ENCODE measurements around the gene GIGYF2.
"Not testable (repeated sequence)": the region's sequence is repeated elsewhere in the genome, so short reads cannot be mapped to it uniquely, and the experiment has no call there.

Gene GIGYF2

GRCh38 chr2:232697059-232697806, at the start of gene GIGYF2:
TSS of gene GIGYF2 (plus strand) at chr2:232697331. CDS start at chr2:232735198, 37,867 bp downstream.
- DNase-seq, result peak; percentile 92

DNA sequence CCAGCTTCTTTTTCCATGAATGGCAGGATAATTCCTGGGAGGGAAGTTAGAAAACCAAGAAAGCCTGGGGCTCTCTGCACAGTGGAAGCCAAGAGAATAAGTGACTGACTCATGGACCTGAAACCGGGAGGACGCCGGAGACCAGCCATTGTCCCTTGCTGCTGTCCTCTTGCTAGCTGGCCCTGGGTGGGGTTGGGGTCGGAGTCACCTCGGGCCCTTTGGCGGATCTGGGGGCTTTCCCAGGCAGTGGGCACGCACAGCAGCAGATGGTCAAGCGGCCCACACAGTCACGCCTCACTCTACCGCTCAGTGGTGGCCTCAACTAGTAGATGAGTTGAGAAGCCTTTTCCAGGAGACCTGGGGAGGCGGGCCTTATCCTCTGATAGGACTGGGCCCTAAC, 48.1 kb upstream of the GIGYF2 start:
- DNase-seq, result no peak

GRCh38 chr2:232652505-232652851, 44.7 kb upstream of the GIGYF2 start:
- no peak for DNase-seq

- no peak for DNase-seq
These were observed 43.7 kb upstream of the GIGYF2 start for GRCh38 chr2:232653441-232653840.

DNA sequence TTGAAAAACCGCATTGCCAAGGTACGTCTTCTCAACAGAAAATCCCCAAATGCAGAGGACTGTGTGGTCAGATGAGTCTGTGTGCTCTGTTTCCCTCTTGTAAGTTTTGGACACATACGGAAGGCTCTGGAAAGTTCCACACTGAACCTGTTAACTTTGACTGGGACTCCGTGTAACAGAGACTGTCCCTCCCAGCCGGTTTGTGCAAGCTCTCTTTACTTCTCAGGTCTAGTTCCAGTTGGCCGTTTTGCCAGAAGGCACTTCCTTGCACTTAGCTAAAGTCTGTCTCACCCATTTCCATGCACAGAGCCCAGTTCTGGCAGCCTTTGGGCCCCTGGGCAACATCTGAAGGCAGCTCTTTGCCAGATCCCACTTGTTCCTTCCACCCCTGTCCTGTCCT, 41.7 kb upstream of the GIGYF2 start:
- DNase-seq, result no peak

- no peak for DNase-seq
These were observed 38.8 kb upstream of the GIGYF2 start for GRCh38 chr2:232658217-232658785.

DNA sequence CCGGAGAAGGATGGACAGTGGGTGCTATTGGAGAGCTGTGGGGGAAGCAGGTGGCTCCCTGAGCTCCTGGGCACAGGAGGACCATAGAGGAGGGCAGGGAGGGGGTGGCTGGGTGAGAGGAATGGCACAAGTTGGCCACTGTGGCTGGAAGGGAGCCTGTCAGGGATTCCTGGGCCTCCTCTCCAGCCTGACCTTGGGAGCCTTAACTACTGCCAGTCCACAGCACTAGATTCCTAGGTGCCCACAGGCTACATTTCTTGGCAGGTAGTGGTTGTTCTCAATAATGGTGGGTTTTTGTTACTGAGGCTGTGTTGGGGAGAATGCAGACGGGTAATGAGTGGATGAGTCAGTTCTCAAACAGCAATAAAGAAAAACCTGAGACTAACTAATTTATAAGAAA, 37.8 kb upstream of the GIGYF2 start:
- DNase-seq, result no peak

DNA sequence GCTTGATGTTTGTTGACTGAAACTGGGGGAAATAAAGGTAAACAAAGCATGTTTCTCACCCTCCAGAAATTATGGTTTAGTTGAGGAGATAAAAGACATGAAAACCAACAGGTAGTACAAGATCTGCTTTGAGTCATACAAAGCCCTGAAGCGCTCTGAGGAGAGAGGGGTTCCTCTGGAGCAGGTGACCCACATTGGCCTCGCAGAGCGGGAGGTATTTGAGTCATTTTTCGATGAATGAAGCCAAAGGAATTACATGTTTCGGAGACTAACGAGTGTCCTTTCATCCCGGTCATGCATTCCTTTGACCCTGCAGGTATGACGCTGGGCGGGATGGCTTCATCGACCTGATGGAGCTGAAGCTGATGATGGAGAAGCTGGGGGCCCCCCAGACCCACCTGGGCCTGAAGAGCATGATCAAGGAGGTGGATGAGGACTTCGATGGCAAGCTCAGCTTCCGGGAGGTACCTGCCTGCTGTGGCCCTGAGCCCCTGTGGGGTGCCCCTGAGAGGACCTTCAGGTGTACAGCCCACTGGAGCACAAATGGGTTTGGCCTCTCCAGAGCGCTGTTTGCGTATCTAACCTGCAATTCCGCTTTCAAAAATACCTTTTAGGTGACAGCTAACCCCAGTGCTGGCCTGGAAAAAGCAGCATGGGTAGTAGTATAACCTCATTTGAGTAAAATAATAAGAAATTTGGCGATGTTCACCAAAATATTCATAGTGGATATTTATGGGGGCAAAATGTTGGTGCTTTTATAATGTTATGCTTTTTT, 34.5 kb upstream of the GIGYF2 start:
- DNase-seq, result no peak

GRCh38 chr2:232666051-232666805, 30.9 kb upstream of the GIGYF2 start:
- DNase-seq, result no peak

DNA sequence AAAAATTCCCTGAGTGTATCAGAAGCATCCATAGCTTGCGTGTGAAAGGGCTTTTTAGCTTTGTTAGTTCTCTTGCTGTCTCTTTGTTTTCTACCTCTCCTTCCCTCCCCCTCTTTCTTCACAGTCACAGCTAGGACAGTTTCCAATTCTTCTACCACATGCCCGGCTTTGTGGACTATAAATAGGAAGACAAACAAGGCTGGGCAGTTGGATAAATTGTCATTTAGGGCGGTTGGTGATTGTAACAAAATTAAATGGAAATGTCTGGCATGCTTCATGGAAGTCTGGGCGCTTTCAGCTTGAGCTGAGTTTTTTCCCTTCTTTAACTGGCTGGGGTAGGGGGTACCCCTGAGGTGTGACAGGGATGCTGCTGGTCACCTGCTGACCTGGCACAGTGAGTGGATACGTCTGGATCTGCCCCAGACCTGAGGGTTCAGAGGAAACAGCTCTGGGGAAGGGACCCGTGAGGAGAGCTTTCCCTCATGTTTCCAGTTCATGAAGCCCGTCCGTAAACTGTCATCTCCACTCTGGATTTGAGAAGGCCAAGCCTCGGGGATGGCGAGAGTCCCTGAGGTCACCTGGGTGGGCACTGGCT, 29.0 kb upstream of the GIGYF2 start:
- no peak for DNase-seq

DNA sequence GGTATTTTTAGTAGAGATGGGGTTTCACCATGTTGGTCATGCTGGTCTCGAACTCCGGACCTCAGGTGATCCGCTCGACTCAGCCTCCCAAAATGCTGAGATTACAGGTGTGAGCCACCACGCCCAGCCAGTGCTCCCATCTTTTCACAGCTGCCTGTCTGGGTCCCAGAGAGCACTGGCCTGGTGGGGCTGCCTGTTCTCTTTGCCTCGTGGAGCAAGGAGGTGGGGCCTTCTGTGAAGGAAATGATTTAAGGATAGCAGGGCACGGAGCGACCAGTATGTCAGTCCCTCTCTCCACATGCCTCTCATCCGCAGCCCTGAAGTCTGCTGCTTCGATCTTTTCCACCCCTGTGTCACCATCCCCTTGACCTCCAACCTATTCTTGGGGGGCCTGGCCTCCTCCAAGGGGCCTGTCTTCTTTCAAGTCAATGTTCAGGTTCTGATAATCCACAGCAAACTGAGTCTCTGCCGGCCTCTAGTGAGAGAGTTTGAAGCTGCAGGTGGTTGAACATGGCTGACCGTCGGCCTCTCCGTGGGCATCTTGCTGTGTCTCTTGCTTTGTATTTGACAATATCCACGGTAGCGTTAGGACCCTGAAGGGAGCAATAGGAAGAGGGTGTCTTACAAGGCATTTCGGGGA, 28.2 kb upstream of the GIGYF2 start:
- DNase-seq, result no peak

GRCh38 chr2:232672588-232672987, 24.5 kb upstream of the GIGYF2 start:
- no peak for DNase-seq

DNA sequence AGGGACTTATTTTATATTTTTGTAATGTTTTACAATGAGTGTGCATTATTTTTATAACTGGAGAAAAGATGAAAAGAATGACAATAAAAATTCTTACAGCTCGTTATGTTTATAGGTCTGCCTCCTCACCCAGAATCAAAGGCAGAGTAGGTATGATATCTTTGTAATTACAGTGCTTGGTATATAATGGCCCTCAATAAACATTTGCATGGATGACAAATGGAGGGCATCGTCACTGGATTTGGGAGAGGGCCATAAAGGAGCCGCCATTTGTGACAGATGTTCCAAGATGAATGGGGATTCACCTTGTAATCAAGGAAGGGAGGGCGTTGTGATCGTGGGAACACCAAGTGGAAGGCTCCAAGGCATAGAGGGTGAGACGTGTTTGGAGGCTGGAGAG, 22.6 kb upstream of the GIGYF2 start:
- DNase-seq, result no peak

GRCh38 chr2:232675381-232675780, 21.8 kb upstream of the GIGYF2 start:
- DNase-seq, result no peak

GRCh38 chr2:232680006-232680405, 17.1 kb upstream of the GIGYF2 start:
- DNase-seq, result no peak

GRCh38 chr2:232681527-232681926, 15.6 kb upstream of the GIGYF2 start:
- no peak for DNase-seq

GRCh38 chr2:232683368-232683767, 13.8 kb upstream of the GIGYF2 start:
- no peak for DNase-seq

DNA sequence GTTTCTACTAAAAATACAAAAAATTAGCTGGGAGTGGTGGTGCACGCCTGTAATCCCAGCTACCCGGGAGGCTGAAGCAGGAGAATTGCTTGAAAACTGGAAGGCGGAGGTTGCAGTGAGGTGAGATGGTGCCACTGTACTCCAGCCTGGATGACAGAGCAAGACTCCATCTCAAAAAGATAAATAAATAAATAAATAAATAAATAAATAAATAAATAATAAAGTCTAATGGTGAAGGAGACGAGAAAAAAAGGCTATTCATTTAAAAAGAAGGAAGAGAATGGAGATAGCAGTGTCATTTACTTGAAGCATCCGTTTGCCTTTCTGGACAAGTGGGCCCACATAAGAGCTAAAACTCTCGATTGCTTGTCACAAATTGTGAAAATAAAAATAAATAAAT, 11.7 kb upstream of the GIGYF2 start:
- not testable (repeated sequence) for DNase-seq

DNA sequence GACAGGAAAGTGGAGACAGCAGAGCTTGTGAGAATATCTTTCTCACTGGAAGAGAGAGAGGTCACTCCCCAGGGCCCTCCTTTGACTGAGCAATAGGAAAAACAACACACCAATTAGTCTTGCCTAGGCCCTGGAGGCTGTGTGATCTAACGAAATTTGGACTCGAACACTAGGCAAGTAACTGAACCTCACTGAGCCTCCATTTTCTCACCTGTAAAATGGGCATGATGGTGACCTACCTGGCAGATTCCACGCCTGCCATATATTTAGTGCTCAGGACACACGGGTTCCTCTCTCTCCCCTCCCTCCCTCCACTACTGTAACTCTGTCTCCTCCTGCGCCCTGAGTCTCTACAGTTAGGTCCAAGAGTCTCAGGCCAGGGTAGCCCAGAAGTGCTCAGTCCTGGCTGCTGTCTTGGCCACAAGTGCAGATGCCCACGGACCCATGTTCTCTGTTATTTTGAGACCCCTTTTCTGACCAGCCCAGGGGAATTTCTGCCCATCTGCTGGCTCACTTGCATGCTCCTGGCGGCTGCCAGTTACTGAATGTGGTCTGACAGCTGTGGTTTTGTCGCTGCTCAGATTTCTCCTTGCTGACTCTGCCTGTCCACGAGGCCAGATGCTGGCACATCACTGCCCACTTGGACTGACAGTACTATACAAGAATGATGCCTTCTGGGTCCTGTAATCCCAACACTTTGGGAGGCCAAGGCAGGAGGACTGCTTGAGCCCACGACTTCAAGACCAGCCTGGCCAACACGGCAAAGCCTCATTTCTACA, 9.6 kb upstream of the GIGYF2 start:
- no peak for DNase-seq

DNA sequence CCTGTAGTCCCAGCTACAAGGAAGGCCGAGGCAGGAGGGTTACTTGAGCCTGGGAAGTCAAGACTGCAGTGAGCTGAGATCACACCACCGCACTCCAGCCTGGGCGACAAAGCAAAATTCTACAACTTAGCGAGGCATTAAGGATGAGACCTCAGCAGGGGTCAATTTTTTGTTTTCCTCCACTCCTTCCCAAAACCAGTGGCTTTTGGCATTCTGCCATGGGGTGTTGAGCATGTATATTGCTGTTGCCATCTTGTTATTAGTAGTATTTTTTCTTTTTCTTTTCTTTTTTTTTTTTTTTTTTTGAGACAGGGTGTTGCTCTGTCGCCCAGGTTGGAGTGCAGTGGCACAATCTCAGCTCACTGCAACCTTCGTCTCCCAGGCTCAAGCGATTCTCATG, 8.9 kb upstream of the GIGYF2 start:
- DNase-seq, result no peak

DNA sequence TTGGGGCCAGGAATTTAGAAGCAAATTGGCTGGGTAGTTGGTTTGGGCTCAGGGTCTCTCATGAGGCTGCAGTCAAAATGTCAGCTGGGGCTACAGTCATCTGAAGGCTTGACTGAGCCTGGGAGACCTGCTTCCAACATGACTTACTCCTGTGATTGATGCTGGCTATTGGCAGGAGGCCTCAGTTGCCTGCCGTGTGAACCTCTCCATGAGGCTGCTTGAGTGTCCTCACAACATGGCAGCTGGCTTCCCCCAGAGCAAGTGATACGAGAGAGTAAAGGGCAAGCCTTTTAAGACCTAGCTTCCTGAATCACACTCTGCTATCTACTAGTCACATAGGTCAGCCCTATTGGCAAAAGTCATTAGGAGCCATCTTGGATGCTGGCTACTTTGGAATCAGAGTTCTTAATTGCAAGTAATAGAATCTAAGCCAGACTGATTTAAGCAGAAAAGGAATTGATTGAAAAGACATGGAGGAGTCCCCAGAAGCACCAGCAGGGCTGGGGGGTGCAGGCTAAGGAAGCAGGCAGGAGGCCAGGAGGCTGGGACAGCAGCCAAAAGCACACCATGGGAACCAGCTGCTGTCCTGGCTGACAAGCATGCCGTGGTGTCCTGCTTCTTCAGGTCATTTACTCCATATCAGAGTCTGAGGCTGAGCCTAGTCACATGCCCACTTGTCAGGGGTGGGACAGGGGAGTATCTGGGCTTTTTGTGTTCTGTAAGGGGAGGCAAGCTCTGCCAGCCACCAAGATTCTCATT, 7.8 kb upstream of the GIGYF2 start:
- DNase-seq, result no peak
